AG04450 (cell line): Measurements from ENCODE around the gene MANSC4. TPM values are rescaled to one million over a fixed set of nuclear protein-coding genes. Genes with fewer than 3 reads are reported as not detected.
A peak's percentile ranks its signal among the peaks of the same experiment; 100 is the strongest.

Source experiments
- CTCF ChIA-PET: fragments of 300-600, 350-600 bp; formaldehyde crosslinking; extraction: SDS; loops from one replicate; lab custom pipeline; 2022; ENCODE audit warnings: antibody characterized with exemption, inconsistent platforms; lab: Charles Lee
- POLR2A ChIA-PET: fragments of 350-600 bp; formaldehyde crosslinking; extraction: SDS; loops from one replicate; lab custom pipeline; 2021; ENCODE audit warnings: antibody characterized with exemption, inconsistent platforms; lab: Yijun Ruan, JAX
- DNase-seq: peaks from one replicate; pipeline ENCODE4 v3.0.0-alpha.2; 2011; ENCODE audit warnings: low read depth, low spot score
- H3K27ac ChIP-seq: one replicate; pipeline ENCODE4 v1.5.1; 2012; ENCODE audit warnings: low read depth, low read length, control low read depth
- H3K27me3 ChIP-seq: one replicate; pipeline ENCODE4 v1.6.0; 2012; ENCODE audit warnings: low read length; ENCODE audit not compliant: control insufficient read depth, insufficient read depth
- H3K4me3 ChIP-seq: 2 replicates; pipeline ENCODE4 v1.5.1; 2011; ENCODE audit warnings: mild to moderate bottlenecking, low read depth, low read length, control low read depth
- H3K9me3 ChIP-seq: 2 replicates; pipeline ENCODE4 v1.5.1; 2012; ENCODE audit warnings: low read length; ENCODE audit not compliant: control insufficient read depth, insufficient read depth
- CTCF ChIP-seq: IDR thresholded peaks from 2 replicates; pipeline ENCODE4 v1.5.1; 2011; ENCODE audit warnings: low read depth, low read length, control low read depth, inconsistent platforms
- polyA plus RNA-seq: library from polyadenylated mRNA; depleted of rRNA; stranded (reverse); fragments of >200 nt; gene quantifications from 2 replicates; pipeline ENCODE4 v1.2.3, GENCODE V29; 2011

MANSC4 gene
- polyA plus RNA-seq, 1 experiment: not detected

GRCh38 chr12:27733791-27734190, 46.2 kb downstream of the MANSC4 start:
- H3K27me3 ChIP-seq: no peaks in the 10 kb centered on the region
- DNase-seq: no peak
- no peak overlapping the region for H3K27ac ChIP-seq
- POLR2A ChIA-PET: interaction anchor here (0.9 kb wide), 1 partner anchor 46 kb away, joined by 3 read pairs; the partner anchor contains the start of genes KLHL42 and MANSC4
- H3K9me3 ChIP-seq: no peaks in the 10 kb centered on the region
- CTCF ChIA-PET: interaction anchor here (0.6 to 7.2 kb wide), 34 partner anchors 9 to 1269 kb away, joined by 3 to 100 read pairs (median 5); no protein-coding TSS in a partner anchor
- no peak for TF ChIP-seq CTCF
- H3K4me3 ChIP-seq: no peak overlapping the region

GRCh38 chr12:27733052-27733656, 46.9 kb downstream of the MANSC4 start:
- Histone ChIP-seq H3K9me3 (no peaks in the 10 kb centered on the region), H3K4me3 (no peak overlapping the region), H3K27ac (no peak overlapping the region), H3K27me3 (no peaks in the 10 kb centered on the region)
- DNase-seq: peak; percentile 4
- POLR2A ChIA-PET: interaction anchor here (0.9 kb wide), 1 partner anchor 47 kb away, joined by 3 read pairs; the partner anchor contains the start of genes KLHL42 and MANSC4
- CTCF ChIA-PET: interaction anchor here (0.6 to 7.2 kb wide), 39 partner anchors 8 to 1270 kb away, joined by 3 to 100 read pairs (median 5); no protein-coding TSS in a partner anchor
- peak; percentile 94 for TF ChIP-seq CTCF

- CTCF ChIA-PET: interaction anchor here (0.5 to 7.2 kb wide), 36 partner anchors 9 to 1828 kb away, joined by 3 to 100 read pairs (median 4); partner anchors contain the start of gene CCDC91
These were observed 47.8 kb downstream of the MANSC4 start for GRCh38 chr12:27732281-27732680.

GRCh38 chr12:27730097-27730588, 49.9 kb downstream of the MANSC4 start:
- no peak overlapping the region for H3K27ac ChIP-seq
- no peak for TF ChIP-seq CTCF
- no peak overlapping the region for H3K4me3 ChIP-seq
- DNase-seq: no peak
- ChIA-PET POLR2A (no interaction called here), CTCF (interaction anchor here (1.2 kb wide), 1 partner anchor 91 kb away, joined by 3 read pairs; no protein-coding TSS in a partner anchor)
- H3K27me3 ChIP-seq: no peaks in the 10 kb centered on the region
- no peaks in the 10 kb centered on the region for H3K9me3 ChIP-seq

More at GRCh38 chr12:27732281-27732680, 47.8 kb downstream of the MANSC4 start:
- POLR2A ChIA-PET: no interaction called here
- Histone ChIP-seq H3K27ac (no peak overlapping the region), H3K27me3 (no peaks in the 10 kb centered on the region), H3K4me3 (no peak overlapping the region), H3K9me3 (no peaks in the 10 kb centered on the region)
- TF ChIP-seq CTCF: peak; percentile 40
- DNase-seq: no peak

- ChIA-PET POLR2A (no interaction called here), CTCF (interaction anchor here (1.3 kb wide), 1 partner anchor 10 kb away, joined by 8 read pairs; no protein-coding TSS in a partner anchor)
- DNase-seq: no peak
- no peak overlapping the region for H3K4me3 ChIP-seq
- no peaks in the 10 kb centered on the region for H3K27me3 ChIP-seq
- no peaks in the 10 kb centered on the region for H3K9me3 ChIP-seq
- no peak overlapping the region for H3K27ac ChIP-seq
- no peak for TF ChIP-seq CTCF
These were observed 56.8 kb downstream of the MANSC4 start for GRCh38 chr12:27723212-27723611.
